ENCODE measurements around the gene TRABD2B.

Gene TRABD2B

DNA sequence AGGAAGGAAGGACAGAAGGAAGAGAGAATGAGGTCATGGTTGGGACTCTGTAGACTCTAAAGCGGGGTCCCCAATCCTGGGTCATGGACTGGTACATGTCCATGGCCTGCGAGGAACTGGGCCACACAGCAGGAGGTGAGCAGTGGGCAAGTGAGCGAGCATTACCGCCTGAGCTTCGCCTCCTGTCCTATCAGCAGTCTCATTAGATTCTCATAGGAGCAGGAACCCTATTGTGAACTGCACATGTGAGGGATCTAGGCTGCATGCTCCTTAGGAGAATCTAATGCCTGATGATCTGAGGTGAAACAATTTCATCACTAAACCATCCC is 128.9 kb downstream of the TRABD2B start (continued):
- TF ChIP-seq, protein P1, sequence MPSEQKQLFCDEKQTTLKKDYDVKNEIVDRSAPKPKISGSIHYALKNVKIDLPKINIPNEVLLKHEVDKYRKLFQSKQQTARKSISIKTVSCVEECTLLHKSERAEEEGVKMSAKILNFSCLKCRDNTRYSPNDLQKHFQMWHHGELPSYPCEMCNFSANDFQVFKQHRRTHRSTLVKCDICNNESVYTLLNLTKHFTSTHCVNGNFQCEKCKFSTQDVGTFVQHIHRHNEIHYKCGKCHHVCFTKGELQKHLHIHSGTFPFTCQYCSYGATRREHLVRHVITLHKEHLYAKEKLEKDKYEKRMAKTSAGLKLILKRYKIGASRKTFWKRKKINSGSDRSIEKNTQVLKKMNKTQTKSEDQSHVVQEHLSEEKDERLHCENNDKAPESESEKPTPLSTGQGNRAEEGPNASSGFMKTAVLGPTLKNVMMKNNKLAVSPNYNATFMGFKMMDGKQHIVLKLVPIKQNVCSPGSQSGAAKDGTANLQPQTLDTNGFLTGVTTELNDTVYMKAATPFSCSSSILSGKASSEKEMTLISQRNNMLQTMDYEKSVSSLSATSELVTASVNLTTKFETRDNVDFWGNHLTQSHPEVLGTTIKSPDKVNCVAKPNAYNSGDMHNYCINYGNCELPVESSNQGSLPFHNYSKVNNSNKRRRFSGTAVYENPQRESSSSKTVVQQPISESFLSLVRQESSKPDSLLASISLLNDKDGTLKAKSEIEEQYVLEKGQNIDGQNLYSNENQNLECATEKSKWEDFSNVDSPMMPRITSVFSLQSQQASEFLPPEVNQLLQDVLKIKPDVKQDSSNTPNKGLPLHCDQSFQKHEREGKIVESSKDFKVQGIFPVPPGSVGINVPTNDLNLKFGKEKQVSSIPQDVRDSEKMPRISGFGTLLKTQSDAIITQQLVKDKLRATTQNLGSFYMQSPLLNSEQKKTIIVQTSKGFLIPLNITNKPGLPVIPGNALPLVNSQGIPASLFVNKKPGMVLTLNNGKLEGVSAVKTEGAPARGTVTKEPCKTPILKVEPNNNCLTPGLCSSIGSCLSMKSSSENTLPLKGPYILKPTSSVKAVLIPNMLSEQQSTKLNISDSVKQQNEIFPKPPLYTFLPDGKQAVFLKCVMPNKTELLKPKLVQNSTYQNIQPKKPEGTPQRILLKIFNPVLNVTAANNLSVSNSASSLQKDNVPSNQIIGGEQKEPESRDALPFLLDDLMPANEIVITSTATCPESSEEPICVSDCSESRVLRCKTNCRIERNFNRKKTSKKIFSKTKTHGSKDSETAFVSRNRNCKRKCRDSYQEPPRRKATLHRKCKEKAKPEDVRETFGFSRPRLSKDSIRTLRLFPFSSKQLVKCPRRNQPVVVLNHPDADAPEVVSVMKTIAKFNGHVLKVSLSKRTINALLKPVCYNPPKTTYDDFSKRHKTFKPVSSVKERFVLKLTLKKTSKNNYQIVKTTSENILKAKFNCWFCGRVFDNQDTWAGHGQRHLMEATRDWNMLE (tag by site-specific recombination; conservative IDR thresholded peaks at IDR 0.05; ENCODE audit: low read depth): no peak
- TF ChIP-seq OSR2 (tag by site-specific recombination; IDR thresholded peaks at IDR 0.05) (no peak), ZNF426 (tag by site-specific recombination; IDR thresholded peaks at IDR 0.05) (no peak)
- TF ChIP-seq, protein P2, sequence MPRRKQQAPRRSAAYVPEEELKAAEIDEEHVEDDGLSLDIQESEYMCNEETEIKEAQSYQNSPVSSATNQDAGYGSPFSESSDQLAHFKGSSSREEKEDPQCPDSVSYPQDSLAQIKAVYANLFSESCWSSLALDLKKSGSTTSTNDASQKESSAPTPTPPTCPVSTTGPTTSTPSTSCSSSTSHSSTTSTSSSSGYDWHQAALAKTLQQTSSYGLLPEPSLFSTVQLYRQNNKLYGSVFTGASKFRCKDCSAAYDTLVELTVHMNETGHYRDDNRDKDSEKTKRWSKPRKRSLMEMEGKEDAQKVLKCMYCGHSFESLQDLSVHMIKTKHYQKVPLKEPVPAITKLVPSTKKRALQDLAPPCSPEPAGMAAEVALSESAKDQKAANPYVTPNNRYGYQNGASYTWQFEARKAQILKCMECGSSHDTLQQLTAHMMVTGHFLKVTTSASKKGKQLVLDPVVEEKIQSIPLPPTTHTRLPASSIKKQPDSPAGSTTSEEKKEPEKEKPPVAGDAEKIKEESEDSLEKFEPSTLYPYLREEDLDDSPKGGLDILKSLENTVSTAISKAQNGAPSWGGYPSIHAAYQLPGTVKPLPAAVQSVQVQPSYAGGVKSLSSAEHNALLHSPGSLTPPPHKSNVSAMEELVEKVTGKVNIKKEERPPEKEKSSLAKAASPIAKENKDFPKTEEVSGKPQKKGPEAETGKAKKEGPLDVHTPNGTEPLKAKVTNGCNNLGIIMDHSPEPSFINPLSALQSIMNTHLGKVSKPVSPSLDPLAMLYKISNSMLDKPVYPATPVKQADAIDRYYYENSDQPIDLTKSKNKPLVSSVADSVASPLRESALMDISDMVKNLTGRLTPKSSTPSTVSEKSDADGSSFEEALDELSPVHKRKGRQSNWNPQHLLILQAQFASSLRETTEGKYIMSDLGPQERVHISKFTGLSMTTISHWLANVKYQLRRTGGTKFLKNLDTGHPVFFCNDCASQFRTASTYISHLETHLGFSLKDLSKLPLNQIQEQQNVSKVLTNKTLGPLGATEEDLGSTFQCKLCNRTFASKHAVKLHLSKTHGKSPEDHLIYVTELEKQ (tag by site-specific recombination; IDR thresholded peaks at IDR 0.05; ENCODE audit: borderline replicate concordance): no peak

DNA sequence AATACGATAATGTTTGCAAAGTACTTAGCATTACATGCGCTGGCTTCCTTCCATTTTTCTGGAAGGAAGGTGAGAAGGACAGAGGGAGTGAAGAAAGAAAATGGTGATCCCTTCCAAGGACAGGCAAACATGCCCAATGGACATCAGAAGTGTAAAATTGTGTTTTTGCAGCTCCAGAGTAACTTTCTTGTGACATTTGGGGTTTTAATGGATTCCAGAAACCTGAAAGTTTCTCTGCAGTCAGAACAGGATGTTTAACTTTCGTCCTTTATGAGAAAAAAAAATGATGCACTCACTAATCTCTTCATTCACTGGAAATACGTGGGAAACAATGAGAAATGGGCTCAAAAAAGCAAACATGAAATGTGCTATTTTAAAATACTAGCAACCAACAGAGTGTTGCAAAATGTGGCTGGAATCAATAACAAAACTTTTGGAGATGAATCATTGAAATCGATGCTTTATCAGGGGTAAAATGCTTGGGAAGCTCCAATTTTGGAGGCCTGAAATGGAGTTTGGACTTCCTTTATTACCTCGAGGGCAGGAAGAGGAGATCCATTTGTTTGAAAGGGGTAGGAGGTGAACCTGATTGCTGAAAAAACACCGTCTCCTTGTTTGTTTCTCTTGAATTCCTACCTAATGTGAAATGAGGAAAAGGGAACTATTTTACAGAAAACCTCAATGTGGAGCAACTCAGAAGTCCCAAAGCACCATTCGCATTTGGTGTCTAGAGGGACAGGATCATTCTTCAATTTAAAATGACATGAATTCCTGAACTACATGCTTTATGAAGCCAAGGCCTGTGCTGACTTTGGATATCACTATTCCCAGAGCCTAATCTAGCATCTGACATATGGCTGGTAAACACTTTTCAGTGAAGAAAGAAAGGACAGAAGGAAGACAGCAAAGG is 129.5 kb downstream of the TRABD2B start:
- Histone ChIP-seq H3K27ac (ENCODE audit: extremely low read depth, low read depth, low read length) (no peak overlapping the region), H3K4me1 (ENCODE audit: control insufficient read depth, insufficient read depth, low read length) (no peaks in the 10 kb centered on the region), H3K4me3 (ENCODE audit: low read depth, low read length) (no peak overlapping the region), H3K9me3 (ENCODE audit: control insufficient read depth, insufficient read depth, low read depth, low read length) (no peaks in the 10 kb centered on the region), H3K36me3 (ENCODE audit: control insufficient read depth in 2 of 2, insufficient read depth in 1 of 2, low read length in 2 of 2) (no peaks in the 10 kb centered on the region)
- TF ChIP-seq TCF7L2 (IDR thresholded peaks at IDR 0.05; ENCODE audit: borderline replicate concordance, low read depth, low read length) (no peak), GFI1B (tag by site-specific recombination; IDR thresholded peaks at IDR 0.05) (no peak), ZNF610 (tag by site-specific recombination; IDR thresholded peaks at IDR 0.05; ENCODE audit: borderline replicate concordance) (no peak), ZNF184 (tag by site-specific recombination; IDR thresholded peaks at IDR 0.05) (no peak), ZNF23 (tag by site-specific recombination; IDR thresholded peaks at IDR 0.05; ENCODE audit: borderline replicate concordance) (no peak), ZNF777 (tag by site-specific recombination; IDR thresholded peaks at IDR 0.05; ENCODE audit: borderline replicate concordance) (no peak), ZNF214 (tag by site-specific recombination; IDR thresholded peaks at IDR 0.05; ENCODE audit: borderline replicate concordance) (no peak), ZNF561 (tag by site-specific recombination; IDR thresholded peaks at IDR 0.05; ENCODE audit: borderline replicate concordance) (no peak), ZNF366 (tag by site-specific recombination; conservative IDR thresholded peaks at IDR 0.05) (no peak)
- TF ChIP-seq, protein P3, sequence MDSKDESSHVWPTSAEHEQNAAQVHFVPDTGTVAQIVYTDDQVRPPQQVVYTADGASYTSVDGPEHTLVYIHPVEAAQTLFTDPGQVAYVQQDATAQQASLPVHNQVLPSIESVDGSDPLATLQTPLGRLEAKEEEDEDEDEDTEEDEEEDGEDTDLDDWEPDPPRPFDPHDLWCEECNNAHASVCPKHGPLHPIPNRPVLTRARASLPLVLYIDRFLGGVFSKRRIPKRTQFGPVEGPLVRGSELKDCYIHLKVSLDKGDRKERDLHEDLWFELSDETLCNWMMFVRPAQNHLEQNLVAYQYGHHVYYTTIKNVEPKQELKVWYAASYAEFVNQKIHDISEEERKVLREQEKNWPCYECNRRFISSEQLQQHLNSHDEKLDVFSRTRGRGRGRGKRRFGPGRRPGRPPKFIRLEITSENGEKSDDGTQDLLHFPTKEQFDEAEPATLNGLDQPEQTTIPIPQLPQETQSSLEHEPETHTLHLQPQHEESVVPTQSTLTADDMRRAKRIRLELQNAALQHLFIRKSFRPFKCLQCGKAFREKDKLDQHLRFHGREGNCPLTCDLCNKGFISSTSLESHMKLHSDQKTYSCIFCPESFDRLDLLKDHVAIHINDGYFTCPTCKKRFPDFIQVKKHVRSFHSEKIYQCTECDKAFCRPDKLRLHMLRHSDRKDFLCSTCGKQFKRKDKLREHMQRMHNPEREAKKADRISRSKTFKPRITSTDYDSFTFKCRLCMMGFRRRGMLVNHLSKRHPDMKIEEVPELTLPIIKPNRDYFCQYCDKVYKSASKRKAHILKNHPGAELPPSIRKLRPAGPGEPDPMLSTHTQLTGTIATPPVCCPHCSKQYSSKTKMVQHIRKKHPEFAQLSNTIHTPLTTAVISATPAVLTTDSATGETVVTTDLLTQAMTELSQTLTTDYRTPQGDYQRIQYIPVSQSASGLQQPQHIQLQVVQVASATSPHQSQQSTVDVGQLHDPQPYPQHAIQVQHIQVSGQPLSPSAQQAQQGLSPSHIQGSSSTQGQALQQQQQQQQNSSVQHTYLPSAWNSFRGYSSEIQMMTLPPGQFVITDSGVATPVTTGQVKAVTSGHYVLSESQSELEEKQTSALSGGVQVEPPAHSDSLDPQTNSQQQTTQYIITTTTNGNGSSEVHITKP (tag by site-specific recombination; IDR thresholded peaks at IDR 0.05): no peak
- TF ChIP-seq, protein P4, sequence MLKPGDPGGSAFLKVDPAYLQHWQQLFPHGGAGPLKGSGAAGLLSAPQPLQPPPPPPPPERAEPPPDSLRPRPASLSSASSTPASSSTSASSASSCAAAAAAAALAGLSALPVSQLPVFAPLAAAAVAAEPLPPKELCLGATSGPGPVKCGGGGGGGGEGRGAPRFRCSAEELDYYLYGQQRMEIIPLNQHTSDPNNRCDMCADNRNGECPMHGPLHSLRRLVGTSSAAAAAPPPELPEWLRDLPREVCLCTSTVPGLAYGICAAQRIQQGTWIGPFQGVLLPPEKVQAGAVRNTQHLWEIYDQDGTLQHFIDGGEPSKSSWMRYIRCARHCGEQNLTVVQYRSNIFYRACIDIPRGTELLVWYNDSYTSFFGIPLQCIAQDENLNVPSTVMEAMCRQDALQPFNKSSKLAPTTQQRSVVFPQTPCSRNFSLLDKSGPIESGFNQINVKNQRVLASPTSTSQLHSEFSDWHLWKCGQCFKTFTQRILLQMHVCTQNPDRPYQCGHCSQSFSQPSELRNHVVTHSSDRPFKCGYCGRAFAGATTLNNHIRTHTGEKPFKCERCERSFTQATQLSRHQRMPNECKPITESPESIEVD (tag by site-specific recombination; IDR thresholded peaks at IDR 0.05): no peak
- POLR2A ChIA-PET: no interaction called here
- CTCF ChIA-PET: interaction anchor here (1.0 kb wide), 1 partner anchor 360 kb away, joined by 3 read pairs; no protein-coding TSS in a partner anchor
